Erythroblast (primary cell): ENCODE data around the gene ITGAD.

Experiments used
- GATA1 ChIP-seq: IDR thresholded peaks from 2 replicates; pipeline ENCODE4 v1.6.1; 2011; ENCODE audit warnings: low read depth, mild to moderate bottlenecking, control low read depth, low read length, moderate library complexity
- POLR2A ChIP-seq: IDR thresholded peaks from 2 replicates; pipeline ENCODE4 v1.6.1; 2011; ENCODE audit warnings: mild to moderate bottlenecking, low read length

DNA sequence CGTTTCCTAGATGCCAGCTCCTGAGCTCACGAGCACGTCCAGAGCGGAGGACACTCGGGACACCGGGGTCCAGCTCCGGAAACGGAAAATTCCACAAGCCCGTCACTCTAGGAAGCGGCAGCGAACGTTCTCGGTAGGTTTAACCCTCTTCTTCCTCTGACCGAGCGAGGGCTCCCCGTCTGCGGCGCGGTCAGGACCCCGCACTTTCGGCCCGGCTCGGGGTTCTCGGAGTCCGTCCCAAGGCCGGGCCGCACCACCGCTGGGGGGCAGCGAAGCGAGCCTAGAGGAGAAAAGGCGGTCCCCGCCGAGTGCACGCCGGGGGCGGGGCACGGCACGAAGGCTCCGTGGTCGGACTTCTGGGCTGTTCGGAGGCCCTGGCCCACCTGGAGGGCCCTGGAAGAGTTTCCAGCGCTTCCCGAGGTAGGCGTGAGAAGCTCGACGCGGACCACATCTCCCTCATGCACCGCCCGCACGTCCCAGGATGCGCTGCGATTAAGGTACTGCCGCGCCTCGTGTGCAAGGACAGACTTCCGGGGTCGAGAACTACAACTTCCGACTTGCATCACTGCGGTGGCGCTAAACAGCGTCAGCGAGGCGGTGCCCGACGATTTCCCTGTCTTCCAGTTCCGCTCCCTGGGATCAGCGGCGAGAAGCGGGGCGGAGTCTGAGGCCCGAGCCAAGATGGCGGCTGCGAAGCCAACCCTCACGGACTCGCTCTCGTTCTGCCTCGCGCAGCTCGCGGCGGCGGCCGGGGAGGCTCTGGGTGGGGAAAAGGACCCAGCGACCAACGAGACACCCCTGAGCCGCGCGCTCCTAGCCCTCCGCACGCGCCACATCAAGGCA lies 65.9 kb downstream of the ITGAD start, which contains the start of gene ARMC5:
- TF ChIP-seq POLR2A (peak; percentile 93), GATA1 (no peak)
